SH-SY5Y (cell line): ENCODE measurements around the gene REPIN1.

Source experiments
- GATA2 ChIP-seq: IDR thresholded peaks from 2 replicates; pipeline ENCODE4 v1.6.1; 2011; ENCODE audit warnings: mild to moderate bottlenecking, low read depth, low read length
- GATA3 ChIP-seq: IDR thresholded peaks from 2 replicates; pipeline ENCODE4 v1.6.1; 2011; ENCODE audit warnings: low read depth, mild to moderate bottlenecking, low read length, moderate library complexity

DNA sequence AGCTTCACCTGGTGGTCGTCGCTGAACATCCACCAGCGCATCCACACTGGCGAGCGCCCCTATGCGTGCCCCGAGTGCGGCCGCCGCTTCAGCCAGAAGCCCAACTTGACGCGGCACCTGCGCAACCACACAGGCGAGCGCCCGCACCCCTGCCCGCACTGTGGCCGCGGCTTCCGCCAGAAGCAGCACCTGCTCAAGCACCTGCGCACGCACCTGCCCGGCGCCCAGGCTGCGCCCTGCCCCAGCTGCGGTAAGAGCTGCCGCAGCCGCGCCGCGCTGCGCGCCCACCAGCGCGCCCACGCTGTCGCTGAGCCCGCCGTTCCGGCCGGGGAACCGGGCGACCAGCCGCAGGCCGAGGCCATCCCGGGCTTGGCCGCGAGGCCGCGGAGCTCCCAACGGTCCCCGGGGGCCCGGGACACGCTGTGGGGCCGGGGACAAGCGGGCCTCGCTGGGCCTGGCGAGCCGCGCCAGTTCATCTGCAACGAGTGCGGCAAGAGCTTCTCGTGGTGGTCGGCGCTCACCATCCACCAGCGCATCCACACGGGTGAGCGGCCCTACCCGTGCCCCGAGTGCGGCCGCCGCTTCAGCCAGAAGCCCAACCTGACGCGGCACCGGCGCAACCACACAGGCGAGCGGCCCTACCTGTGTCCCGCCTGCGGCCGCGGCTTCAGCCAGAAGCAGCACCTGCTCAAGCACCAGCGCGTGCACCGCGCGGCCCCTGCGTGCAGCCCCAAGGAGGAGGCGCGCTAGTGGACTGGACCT is 28.9 kb downstream of the REPIN1 start:
- no peak for TF ChIP-seq GATA2
- TF ChIP-seq GATA3, result no peak
